Effector memory CD4-positive, alpha-beta T cell (primary cell): Measurements from ENCODE around the gene DHPS.

ENCODE experiments used
- DNase-seq, 3 donors: peaks; one replicate each; pipeline ENCODE4 v3.0.0-alpha.2; 2020
- H3K27ac ChIP-seq: 2 replicates; pipeline ENCODE4 v1.7.0; 2013; ENCODE audit warnings: mild to moderate bottlenecking, low read length, moderate library complexity; ENCODE audit not compliant: insufficient read depth, poor library complexity, severe bottlenecking
- H3K27me3 ChIP-seq: replicated peaks from 2 replicates; pipeline ENCODE4 v1.7.0; 2013; ENCODE audit warnings: mild to moderate bottlenecking, low read length; ENCODE audit not compliant: insufficient read depth, control insufficient read depth, poor library complexity, severe bottlenecking
- H3K36me3 ChIP-seq: 2 replicates; pipeline ENCODE4 v1.7.0; 2013; ENCODE audit warnings: mild to moderate bottlenecking, low read length, moderate library complexity; ENCODE audit not compliant: control insufficient read depth, insufficient read depth
- H3K4me1 ChIP-seq: 2 replicates; pipeline ENCODE4 v1.7.0; 2013; ENCODE audit warnings: low read length, mild to moderate bottlenecking; ENCODE audit not compliant: control insufficient read depth, insufficient read depth, poor library complexity, severe bottlenecking
- H3K4me3 ChIP-seq: 2 replicates; pipeline ENCODE4 v1.7.0; 2013; ENCODE audit warnings: low read length, low read depth, mild to moderate bottlenecking; ENCODE audit not compliant: insufficient read depth, poor library complexity, severe bottlenecking
- H3K9me3 ChIP-seq: 2 replicates; pipeline ENCODE4 v1.7.0; 2013; ENCODE audit warnings: mild to moderate bottlenecking, low read length, moderate library complexity; ENCODE audit not compliant: control insufficient read depth

DHPS gene

GRCh38 chr19:12636631-12637030 lies 45.0 kb downstream of the DHPS start:
- Histone ChIP-seq H3K9me3 (no peaks in the 10 kb centered on the region), H3K4me3 (no peak overlapping the region), H3K27me3 (no peaks in the 10 kb centered on the region), H3K4me1 (peaks cover 5% of the 10 kb centered on the region), H3K36me3 (no peaks in the 10 kb centered on the region), H3K27ac (no peak overlapping the region)
- no peak for DNase-seq

- H3K27ac ChIP-seq: no peak overlapping the region
- peaks cover 4% of the 10 kb centered on the region for H3K9me3 ChIP-seq
- no peak overlapping the region for H3K4me3 ChIP-seq
- H3K4me1 ChIP-seq: no peaks in the 10 kb centered on the region
- DNase-seq: no peak
- H3K27me3 ChIP-seq: no peaks in the 10 kb centered on the region
- peaks cover 46% of the 10 kb centered on the region for H3K36me3 ChIP-seq
Measured at GRCh38 chr19:12629215-12629614, 52.5 kb downstream of the DHPS start.

- Histone ChIP-seq H3K4me1 (no peaks in the 10 kb centered on the region), H3K36me3 (peaks cover 50% of the 10 kb centered on the region), H3K4me3 (no peak overlapping the region), H3K27me3 (no peaks in the 10 kb centered on the region), H3K27ac (no peak overlapping the region), H3K9me3 (peaks cover 4% of the 10 kb centered on the region)
- no peak for DNase-seq
Measured at GRCh38 chr19:12628040-12629022, 53.3 kb downstream of the DHPS start.

GRCh38 chr19:12626958-12627357 lies 54.7 kb downstream of the DHPS start:
- Histone ChIP-seq H3K4me3 (no peak overlapping the region), H3K4me1 (no peaks in the 10 kb centered on the region), H3K27ac (no peak overlapping the region), H3K9me3 (peaks cover 4% of the 10 kb centered on the region), H3K27me3 (no peaks in the 10 kb centered on the region), H3K36me3 (peaks cover 50% of the 10 kb centered on the region)
- no peak for DNase-seq
